Glutamatergic neuron (in vitro differentiated cells): ENCODE results near the gene TPI1. TPM values are rescaled to one million over a fixed set of nuclear protein-coding genes. Genes with fewer than 3 reads are reported as not detected.

Experiments
- DNase-seq: peaks from one replicate; pipeline ENCODE4 v3.0.0; 2022
- H3K27ac Mint-ChIP-seq: one replicate; pipeline ENCODE4 v1.8.0; 2020; ENCODE audit warnings: mild to moderate bottlenecking, mixed read lengths, inconsistent platforms; ENCODE audit not compliant: unreplicated experiment
- H3K27me3 Mint-ChIP-seq: one replicate; pipeline ENCODE4 v1.8.0; 2020; ENCODE audit warnings: mild to moderate bottlenecking, moderate library complexity, mixed read lengths, inconsistent platforms; ENCODE audit not compliant: unreplicated experiment
- H3K36me3 Mint-ChIP-seq: one replicate; pipeline ENCODE4 v1.8.0; 2020; ENCODE audit warnings: mild to moderate bottlenecking, mixed read lengths, inconsistent platforms; ENCODE audit not compliant: unreplicated experiment
- H3K4me1 Mint-ChIP-seq: one replicate; pipeline ENCODE4 v1.8.0; 2020; ENCODE audit warnings: mild to moderate bottlenecking, low read depth, mixed read lengths, inconsistent platforms; ENCODE audit not compliant: unreplicated experiment
- H3K4me3 Mint-ChIP-seq: one replicate; pipeline ENCODE4 v1.8.0; 2020; ENCODE audit warnings: mild to moderate bottlenecking, mixed read lengths, inconsistent platforms; ENCODE audit not compliant: unreplicated experiment
- H3K9me3 Mint-ChIP-seq: one replicate; pipeline ENCODE4 v1.8.0; 2020; ENCODE audit warnings: mild to moderate bottlenecking, moderate library complexity, mixed read lengths, inconsistent platforms; ENCODE audit not compliant: unreplicated experiment
- total RNA-seq: library from RNA; stranded (reverse); fragmentation: NEBNext Ultra II Directional; extraction: Animal tissue kit (Norgen Biotek cat#: 25700); gene quantifications from one replicate; pipeline ENCODE4 v1.2.1, GENCODE V29; 2021; ENCODE audit not compliant: unreplicated experiment
- TF ChIP-seq, protein P1 (sequence below): fragments of 200-600 bp; sonication (generic); IDR thresholded peaks from one replicate; pipeline ENCODE4 v1.5.0; 2021; ENCODE audit not compliant: partially characterized antibody, unreplicated experiment

Gene TPI1
- total RNA-seq, 1 donor from 2014 or later = 663 TPM

DNA sequence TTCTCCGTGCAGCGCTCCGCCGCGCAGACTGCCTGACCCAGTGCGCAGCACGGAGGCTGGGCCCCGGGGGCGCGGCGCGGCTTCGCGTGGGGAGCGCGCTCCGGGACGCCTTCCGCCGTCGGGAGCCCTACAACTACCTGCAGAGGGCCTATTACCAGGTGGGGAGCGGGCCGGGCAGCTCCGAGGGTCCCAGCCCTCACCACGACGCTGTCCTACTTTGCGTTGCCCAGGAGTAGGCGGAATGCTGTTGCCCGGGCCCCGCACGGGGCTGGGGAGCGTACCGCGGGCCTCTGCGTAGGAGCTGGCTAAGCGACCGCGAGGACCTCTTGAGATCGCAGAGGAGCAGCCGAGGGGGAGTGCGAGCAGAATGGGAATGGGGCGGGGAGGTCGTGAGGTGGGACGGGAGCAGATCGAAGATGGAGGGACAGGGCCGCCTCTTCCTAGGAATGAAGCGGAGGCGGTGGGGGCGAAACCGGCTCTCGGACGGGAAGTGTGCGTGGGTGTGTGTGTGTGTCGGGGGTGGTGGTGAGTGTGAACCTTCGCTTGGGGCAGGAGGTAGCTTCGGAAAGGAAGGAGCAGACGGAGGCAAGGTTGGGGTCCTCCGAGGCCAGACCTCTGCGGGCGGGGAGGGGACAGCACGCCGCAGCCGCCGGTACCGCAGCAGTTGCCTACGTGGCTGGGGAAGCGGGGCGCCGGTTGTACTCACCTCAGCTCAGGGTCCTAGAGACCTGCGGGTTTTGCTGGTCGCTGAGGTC lies 38.4 kb upstream of the TPI1 start:
- peak overlapping the region; percentile 98 for H3K4me3 Mint-ChIP-seq
- peak overlapping the region; percentile 97 for H3K27ac Mint-ChIP-seq
- peaks cover 31% of the 10 kb centered on the region for H3K27me3 Mint-ChIP-seq
- peaks cover 38% of the 10 kb centered on the region for H3K4me1 Mint-ChIP-seq
- peak; percentile 75 for DNase-seq
- peaks cover 12% of the 10 kb centered on the region for H3K36me3 Mint-ChIP-seq
- TF ChIP-seq, protein P1, sequence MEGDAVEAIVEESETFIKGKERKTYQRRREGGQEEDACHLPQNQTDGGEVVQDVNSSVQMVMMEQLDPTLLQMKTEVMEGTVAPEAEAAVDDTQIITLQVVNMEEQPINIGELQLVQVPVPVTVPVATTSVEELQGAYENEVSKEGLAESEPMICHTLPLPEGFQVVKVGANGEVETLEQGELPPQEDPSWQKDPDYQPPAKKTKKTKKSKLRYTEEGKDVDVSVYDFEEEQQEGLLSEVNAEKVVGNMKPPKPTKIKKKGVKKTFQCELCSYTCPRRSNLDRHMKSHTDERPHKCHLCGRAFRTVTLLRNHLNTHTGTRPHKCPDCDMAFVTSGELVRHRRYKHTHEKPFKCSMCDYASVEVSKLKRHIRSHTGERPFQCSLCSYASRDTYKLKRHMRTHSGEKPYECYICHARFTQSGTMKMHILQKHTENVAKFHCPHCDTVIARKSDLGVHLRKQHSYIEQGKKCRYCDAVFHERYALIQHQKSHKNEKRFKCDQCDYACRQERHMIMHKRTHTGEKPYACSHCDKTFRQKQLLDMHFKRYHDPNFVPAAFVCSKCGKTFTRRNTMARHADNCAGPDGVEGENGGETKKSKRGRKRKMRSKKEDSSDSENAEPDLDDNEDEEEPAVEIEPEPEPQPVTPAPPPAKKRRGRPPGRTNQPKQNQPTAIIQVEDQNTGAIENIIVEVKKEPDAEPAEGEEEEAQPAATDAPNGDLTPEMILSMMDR = peak; percentile 10
- peaks cover 28% of the 10 kb centered on the region for H3K9me3 Mint-ChIP-seq

DNA sequence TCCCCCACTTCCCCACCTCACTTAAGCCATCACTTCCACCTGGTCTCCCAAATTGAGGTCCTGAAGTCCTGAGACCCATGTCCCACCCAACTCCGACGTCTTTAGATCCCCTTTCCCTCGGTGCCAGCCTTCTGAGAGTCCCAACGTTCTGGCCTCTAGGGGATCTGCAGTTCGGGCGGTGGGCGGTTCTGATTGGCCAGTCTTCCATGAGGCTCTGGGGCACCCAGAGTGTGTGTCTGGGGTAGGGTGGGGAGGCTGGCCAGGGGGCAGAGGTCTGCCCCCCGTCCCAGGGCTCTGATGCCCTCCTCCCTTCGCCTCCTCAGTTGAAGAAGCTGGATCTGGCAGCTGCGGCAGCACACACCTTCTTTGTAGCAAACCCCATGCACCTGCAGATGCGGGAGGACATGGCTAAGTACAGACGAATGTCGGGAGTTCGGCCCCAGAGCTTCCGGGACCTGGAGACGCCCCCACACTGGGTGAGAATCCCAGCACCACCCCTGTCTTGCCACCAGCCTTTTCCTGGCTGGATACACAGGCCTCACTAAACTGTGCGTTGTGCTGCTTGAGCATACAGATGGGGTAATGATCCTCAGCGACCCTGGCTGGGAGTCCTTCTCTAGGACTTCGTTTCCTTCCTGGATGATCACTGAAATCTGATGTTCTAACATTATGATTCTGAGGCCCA lies 37.7 kb upstream of the TPI1 start:
- peaks cover 23% of the 10 kb centered on the region for H3K9me3 Mint-ChIP-seq
- DNase-seq = peak; percentile 34
- H3K4me1 Mint-ChIP-seq = peaks cover 34% of the 10 kb centered on the region
- H3K27me3 Mint-ChIP-seq = peaks cover 27% of the 10 kb centered on the region
- peak overlapping the region; percentile 97 for H3K27ac Mint-ChIP-seq
- peak overlapping the region; percentile 98 for H3K4me3 Mint-ChIP-seq
- H3K36me3 Mint-ChIP-seq = peaks cover 16% of the 10 kb centered on the region
- TF ChIP-seq, protein P1 = no peak

DNA sequence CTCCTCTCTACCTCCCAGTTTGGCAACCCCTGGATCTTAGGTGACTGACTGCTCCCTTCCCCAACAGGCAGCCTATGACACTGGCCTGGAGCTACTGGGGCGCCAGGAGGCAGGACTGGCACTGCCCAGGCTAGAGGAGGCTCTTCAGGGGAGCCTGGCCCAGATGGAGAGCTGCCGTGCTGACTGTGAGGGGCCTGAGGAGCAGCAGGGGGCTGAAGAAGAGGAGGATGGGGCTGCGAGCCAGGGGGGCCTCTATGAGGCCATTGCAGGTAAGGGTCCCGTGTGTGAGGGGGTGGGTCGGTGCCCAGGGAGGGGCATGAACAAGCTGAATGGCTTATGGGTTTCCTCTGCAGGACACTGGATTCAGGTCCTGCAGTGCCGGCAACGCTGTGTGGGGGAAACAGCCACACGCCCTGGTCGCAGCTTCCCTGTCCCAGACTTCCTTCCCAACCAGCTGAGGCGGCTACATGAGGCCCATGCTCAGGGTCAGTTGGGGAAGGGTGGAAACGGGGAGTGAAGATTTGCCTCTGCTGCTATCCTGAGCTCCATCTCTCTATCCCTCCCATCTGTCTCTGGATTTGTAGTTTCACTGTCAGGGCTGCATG lies 36.9 kb upstream of the TPI1 start:
- DNase-seq = peak; percentile 10
- H3K27me3 Mint-ChIP-seq = peaks cover 21% of the 10 kb centered on the region
- TF ChIP-seq, protein P1 = no peak
- H3K4me3 Mint-ChIP-seq = peak overlapping the region; percentile 98
- peaks cover 22% of the 10 kb centered on the region for H3K9me3 Mint-ChIP-seq
- H3K27ac Mint-ChIP-seq = peak overlapping the region; percentile 54
- peaks cover 11% of the 10 kb centered on the region for H3K36me3 Mint-ChIP-seq
- H3K4me1 Mint-ChIP-seq = peaks cover 28% of the 10 kb centered on the region

DNA sequence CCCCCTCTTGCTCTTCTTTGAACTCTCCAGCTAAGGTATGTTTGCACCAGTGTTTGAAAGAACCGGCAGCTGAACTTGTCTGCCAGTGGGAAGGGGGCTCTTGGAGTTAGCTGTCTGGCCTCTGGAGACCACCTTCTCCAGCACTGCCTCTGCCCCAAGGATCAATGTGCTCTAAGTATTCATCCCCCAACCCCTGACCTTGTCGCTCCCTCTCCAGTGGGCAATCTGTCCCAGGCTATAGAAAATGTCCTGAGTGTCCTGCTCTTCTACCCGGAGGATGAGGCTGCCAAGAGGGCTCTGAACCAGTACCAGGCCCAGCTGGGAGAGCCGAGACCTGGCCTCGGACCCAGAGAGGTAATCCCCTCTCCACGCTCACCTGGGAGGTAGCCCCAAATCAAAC lies 36.3 kb upstream of the TPI1 start:
- peak overlapping the region; percentile 83 for H3K4me3 Mint-ChIP-seq
- peak overlapping the region; percentile 54 for H3K27ac Mint-ChIP-seq
- peaks cover 11% of the 10 kb centered on the region for H3K36me3 Mint-ChIP-seq
- peaks cover 22% of the 10 kb centered on the region for H3K9me3 Mint-ChIP-seq
- TF ChIP-seq, protein P1 = no peak
- peaks cover 18% of the 10 kb centered on the region for H3K27me3 Mint-ChIP-seq
- DNase-seq = peak; percentile 9
- H3K4me1 Mint-ChIP-seq = peaks cover 27% of the 10 kb centered on the region
